ENCODE results near the gene C1QTNF5.

C1QTNF5 gene

DNA sequence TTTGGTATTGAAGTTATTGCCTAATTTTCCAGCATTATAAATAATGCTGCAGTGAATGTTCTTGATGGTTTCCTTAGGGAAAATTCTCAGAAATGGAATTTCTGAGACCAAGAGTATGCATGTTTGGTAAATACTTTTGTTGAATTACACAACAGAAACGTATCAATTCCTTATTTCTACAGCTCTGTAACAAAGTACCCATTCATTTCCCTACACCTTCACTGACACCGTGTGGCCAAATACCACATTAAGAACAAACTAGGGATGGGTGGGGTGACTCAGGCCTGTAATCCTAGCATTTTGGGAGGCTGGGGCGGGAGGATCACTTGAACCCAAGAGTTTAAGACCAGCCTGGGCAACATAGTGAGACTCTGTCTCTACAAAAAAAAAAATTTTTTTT, 45.5 kb downstream of the C1QTNF5 start:
- Histone ChIP-seq H3K4me2 (no peak overlapping the region), H3K4me3 (IDR thresholded peaks at IDR 0.05; ENCODE audit: insufficient read depth, low read depth, low read length) (no peak overlapping the region), H3K27ac (no peak overlapping the region), H3K27me3 (ENCODE audit: insufficient read depth, low read depth) (no peaks in the 10 kb centered on the region), H3K9ac (no peak overlapping the region), H3K79me2 (ENCODE audit: insufficient read depth, low read depth) (no peaks in the 10 kb centered on the region), H3K36me3 (ENCODE audit: insufficient read depth) (no peaks in the 10 kb centered on the region), H2AFZ (ENCODE audit: low read depth) (no peak overlapping the region), H3K4me1 (ENCODE audit: low read depth, poor library complexity, severe bottlenecking) (no peaks in the 10 kb centered on the region), H4K20me1 (ENCODE audit: insufficient read depth) (no peaks in the 10 kb centered on the region)
- TF ChIP-seq, protein P1, sequence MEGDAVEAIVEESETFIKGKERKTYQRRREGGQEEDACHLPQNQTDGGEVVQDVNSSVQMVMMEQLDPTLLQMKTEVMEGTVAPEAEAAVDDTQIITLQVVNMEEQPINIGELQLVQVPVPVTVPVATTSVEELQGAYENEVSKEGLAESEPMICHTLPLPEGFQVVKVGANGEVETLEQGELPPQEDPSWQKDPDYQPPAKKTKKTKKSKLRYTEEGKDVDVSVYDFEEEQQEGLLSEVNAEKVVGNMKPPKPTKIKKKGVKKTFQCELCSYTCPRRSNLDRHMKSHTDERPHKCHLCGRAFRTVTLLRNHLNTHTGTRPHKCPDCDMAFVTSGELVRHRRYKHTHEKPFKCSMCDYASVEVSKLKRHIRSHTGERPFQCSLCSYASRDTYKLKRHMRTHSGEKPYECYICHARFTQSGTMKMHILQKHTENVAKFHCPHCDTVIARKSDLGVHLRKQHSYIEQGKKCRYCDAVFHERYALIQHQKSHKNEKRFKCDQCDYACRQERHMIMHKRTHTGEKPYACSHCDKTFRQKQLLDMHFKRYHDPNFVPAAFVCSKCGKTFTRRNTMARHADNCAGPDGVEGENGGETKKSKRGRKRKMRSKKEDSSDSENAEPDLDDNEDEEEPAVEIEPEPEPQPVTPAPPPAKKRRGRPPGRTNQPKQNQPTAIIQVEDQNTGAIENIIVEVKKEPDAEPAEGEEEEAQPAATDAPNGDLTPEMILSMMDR (conservative IDR thresholded peaks at IDR 0.05; ENCODE audit: low read depth, low read length), result no peak

GRCh38 chr11:119293461-119293860, 47.2 kb downstream of the C1QTNF5 start:
- H2AFZ ChIP-seq (ENCODE audit: low read depth), result no peak overlapping the region
- no peak overlapping the region for H3K4me3 ChIP-seq (IDR thresholded peaks at IDR 0.05; ENCODE audit: insufficient read depth, low read depth, low read length)
- no peak overlapping the region for H3K27ac ChIP-seq
- H3K36me3 ChIP-seq (ENCODE audit: insufficient read depth), result no peaks in the 10 kb centered on the region
- H3K27me3 ChIP-seq (ENCODE audit: insufficient read depth, low read depth), result no peaks in the 10 kb centered on the region
- no peaks in the 10 kb centered on the region for H4K20me1 ChIP-seq (ENCODE audit: insufficient read depth)
- TF ChIP-seq, protein P1 (conservative IDR thresholded peaks at IDR 0.05; ENCODE audit: low read depth, low read length), result no peak
- no peaks in the 10 kb centered on the region for H3K79me2 ChIP-seq (ENCODE audit: insufficient read depth, low read depth)
- H3K4me1 ChIP-seq (ENCODE audit: low read depth, poor library complexity, severe bottlenecking), result no peaks in the 10 kb centered on the region
- no peak overlapping the region for H3K9ac ChIP-seq
- H3K4me2 ChIP-seq, result no peak overlapping the region

DNA sequence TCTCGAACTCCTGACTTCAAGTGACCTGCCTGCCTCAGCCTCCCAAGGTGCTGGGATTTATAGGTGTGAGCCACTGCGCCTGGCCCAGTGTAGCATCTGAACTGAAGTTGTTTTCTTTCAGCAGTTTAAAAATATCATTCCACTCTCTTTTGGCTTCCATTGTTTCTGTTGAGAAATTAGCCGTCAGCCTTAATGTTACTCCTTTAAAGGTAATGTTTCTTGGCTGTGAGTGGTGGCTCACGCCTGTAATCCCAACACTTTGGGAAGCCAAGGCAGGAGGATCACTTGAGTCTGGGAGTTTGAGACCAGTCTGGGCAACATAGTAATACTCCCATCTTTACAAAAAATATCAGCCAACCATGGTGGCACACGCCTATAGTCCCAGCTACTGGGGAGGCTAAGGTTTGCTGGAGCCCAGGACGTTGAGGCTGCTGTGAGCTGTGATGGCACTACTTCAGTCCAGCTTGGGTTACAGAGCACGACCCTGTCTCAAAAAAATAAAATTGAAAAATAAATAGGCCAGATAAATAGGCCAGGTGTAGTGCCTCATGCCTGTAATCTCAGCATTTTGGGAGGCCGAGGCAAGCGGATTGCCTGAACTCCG, 49.7 kb downstream of the C1QTNF5 start:
- Histone ChIP-seq H4K20me1 (ENCODE audit: insufficient read depth) (no peaks in the 10 kb centered on the region), H3K4me1 (ENCODE audit: low read depth, poor library complexity, severe bottlenecking) (no peaks in the 10 kb centered on the region), H3K4me3 (IDR thresholded peaks at IDR 0.05; ENCODE audit: insufficient read depth, low read depth, low read length) (no peak overlapping the region), H3K27ac (no peak overlapping the region), H3K27me3 (ENCODE audit: insufficient read depth, low read depth) (no peaks in the 10 kb centered on the region), H3K36me3 (ENCODE audit: insufficient read depth) (no peaks in the 10 kb centered on the region), H3K9ac (no peak overlapping the region), H2AFZ (ENCODE audit: low read depth) (no peak overlapping the region), H3K79me2 (ENCODE audit: insufficient read depth, low read depth) (no peaks in the 10 kb centered on the region), H3K4me2 (no peak overlapping the region)
- TF ChIP-seq, protein P1 (conservative IDR thresholded peaks at IDR 0.05; ENCODE audit: low read depth, low read length), result no peak
